Mammary epithelial cell (primary cell): ENCODE results near the gene N4BP2.

Experiments
- CTCF ChIP-seq, 2 donors: IDR thresholded peaks in 1 of 2; conservative IDR thresholded peaks in 1 of 2; 2 replicates each; pipeline ENCODE4 v1.5.1; 2011 to 2012; ENCODE audit warnings: inconsistent platforms in 2 of 2, low read length in 2 of 2, mild to moderate bottlenecking in 2 of 2, control low read depth in 1 of 2, low read depth in 1 of 2; ENCODE audit not compliant: insufficient read depth in 1 of 2; ENCODE audit errors: extremely low read depth in 1 of 2
- EZH2 ChIP-seq: IDR thresholded peaks from 2 replicates; pipeline ENCODE4 v1.6.1; 2012; ENCODE audit warnings: low read length, inconsistent platforms, borderline replicate concordance

GRCh38 chr4:40177591-40177990 lies 120.9 kb downstream of the N4BP2 start:
- TF ChIP-seq CTCF (conservative IDR thresholded peaks at IDR 0.05 in 1 of 2, IDR thresholded peaks at IDR 0.05 in 1 of 2; ENCODE audit: extremely low read depth in 1 of 2, insufficient read depth in 1 of 2, low read depth in 1 of 2, low read length in 2 of 2) (no peak), EZH2 (no peak)
